Nephron progenitor cell (in vitro differentiated cells): ENCODE results near the gene QRICH1.

Experiments used
- DNase-seq: peaks from one replicate; pipeline ENCODE4 v3.0.0; 2021
- H3K27ac Mint-ChIP-seq: 2 replicates; pipeline ENCODE4 v1.8.0; 2021; ENCODE audit warnings: mild to moderate bottlenecking, moderate library complexity, mixed read lengths
- H3K27me3 Mint-ChIP-seq: 2 replicates; pipeline ENCODE4 v1.8.0; 2021; ENCODE audit warnings: mild to moderate bottlenecking, low read depth, mixed read lengths; ENCODE audit not compliant: poor library complexity
- H3K36me3 Mint-ChIP-seq: 2 replicates; pipeline ENCODE4 v1.8.0; 2021; ENCODE audit warnings: low read depth, mixed read lengths
- H3K4me1 Mint-ChIP-seq: 2 replicates; pipeline ENCODE4 v1.8.0; 2021; ENCODE audit warnings: mixed read lengths
- H3K4me3 Mint-ChIP-seq: 2 replicates; pipeline ENCODE4 v1.8.0; 2021; ENCODE audit warnings: mild to moderate bottlenecking, moderate library complexity, mixed read lengths
- H3K9me3 Mint-ChIP-seq: 2 replicates; pipeline ENCODE4 v1.8.0; 2021; ENCODE audit warnings: mild to moderate bottlenecking, moderate library complexity, mixed read lengths
- TF ChIP-seq, protein P1 (sequence below): fragments of 200-600 bp; sonication (generic); IDR thresholded peaks from 2 replicates; pipeline ENCODE4 v1.5.0; 2021; ENCODE audit warnings: antibody characterized with exemption

Gene QRICH1

DNA sequence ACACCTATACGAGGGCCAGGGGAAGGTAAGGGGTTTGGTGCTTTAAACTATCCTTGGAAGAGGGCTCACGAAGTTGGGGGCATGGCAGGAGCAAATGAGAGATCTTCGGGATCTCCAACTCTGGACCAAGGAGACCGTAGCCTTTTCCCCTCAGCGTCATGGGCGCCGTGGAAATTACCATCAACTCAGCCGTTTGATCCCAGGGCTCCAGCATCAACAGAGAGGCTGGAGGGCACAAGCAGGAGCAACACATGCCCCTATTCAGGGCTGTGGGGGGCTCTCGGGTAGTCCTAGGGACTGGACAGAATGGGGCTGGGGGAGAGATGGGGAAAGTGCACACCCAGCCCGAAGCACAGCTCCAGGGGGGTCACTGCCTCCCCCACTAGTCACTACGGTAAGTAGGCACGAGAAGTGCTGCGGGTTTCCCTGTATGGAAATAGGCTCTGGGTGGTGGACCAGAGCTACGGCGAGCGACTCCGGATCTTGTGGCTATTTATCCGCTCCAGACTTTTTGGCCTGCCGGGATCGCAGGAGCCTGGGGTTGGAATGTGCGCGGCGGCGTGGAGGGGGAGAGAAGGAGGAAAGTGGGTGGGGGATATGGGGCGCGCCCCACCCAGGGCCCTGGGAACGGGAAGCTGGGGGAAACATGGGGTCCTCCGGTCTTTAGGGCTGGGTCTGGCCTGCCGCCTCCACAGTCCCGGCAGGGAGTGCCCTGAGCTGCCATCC is 39.5 kb upstream of the QRICH1 start:
- no peaks in the 10 kb centered on the region for H3K9me3 Mint-ChIP-seq
- peaks cover 51% of the 10 kb centered on the region for H3K4me1 Mint-ChIP-seq
- peak overlapping the region; percentile 92 for H3K27ac Mint-ChIP-seq
- TF ChIP-seq, protein P1, sequence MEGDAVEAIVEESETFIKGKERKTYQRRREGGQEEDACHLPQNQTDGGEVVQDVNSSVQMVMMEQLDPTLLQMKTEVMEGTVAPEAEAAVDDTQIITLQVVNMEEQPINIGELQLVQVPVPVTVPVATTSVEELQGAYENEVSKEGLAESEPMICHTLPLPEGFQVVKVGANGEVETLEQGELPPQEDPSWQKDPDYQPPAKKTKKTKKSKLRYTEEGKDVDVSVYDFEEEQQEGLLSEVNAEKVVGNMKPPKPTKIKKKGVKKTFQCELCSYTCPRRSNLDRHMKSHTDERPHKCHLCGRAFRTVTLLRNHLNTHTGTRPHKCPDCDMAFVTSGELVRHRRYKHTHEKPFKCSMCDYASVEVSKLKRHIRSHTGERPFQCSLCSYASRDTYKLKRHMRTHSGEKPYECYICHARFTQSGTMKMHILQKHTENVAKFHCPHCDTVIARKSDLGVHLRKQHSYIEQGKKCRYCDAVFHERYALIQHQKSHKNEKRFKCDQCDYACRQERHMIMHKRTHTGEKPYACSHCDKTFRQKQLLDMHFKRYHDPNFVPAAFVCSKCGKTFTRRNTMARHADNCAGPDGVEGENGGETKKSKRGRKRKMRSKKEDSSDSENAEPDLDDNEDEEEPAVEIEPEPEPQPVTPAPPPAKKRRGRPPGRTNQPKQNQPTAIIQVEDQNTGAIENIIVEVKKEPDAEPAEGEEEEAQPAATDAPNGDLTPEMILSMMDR, result no peak
- H3K27me3 Mint-ChIP-seq, result peaks cover 5% of the 10 kb centered on the region
- H3K36me3 Mint-ChIP-seq, result no peaks in the 10 kb centered on the region
- H3K4me3 Mint-ChIP-seq, result peak overlapping the region; percentile 90
- peak; percentile 87 for DNase-seq

DNA sequence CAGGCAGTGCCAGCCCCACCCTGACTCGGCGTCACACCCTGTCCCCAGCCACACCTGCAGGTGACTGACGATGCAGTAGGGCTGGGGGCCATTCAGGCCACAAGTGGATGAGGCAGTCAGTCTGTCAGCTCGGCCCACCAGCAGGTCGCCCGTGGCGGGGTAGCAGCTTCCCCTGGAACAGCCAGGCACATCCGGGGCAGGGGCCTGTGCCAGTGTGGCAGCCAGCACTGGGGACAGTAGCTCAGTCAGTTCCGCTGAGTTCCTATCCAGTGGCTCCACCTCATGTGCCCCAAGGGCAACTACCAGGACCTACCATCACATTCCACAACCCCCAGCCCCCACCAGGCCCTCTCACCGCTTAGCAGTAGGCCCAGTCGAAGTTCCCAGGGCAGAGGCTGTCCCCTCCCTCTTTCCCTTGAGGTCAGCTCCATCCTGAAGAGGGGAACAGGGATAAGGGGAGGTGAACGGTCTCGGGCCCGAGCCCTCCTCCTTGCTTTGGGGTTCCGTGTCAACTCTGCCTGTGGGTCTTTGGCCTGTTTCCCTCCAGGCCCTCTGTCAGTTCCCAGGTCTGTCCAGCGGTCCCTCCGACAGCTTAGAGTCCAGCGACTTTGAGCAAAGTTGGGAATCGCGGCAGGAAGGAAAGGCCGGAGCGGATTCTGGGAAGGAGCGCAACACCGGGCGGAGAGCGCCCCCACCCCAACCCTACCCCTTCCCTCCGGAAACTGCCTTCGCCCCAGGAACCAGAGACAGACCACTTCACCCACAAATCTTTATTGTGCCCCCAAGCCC is 38.8 kb upstream of the QRICH1 start, which contains the start of gene LAMB2:
TSS of gene LAMB2 (minus strand) at position 614 of the 789 bp plus-strand sequence. CDS start at position 431, 183 bp downstream.
- H3K27me3 Mint-ChIP-seq, result peaks cover 1% of the 10 kb centered on the region
- peak within 1 kb of the TSS; percentile 90 for H3K4me3 Mint-ChIP-seq
- TF ChIP-seq, protein P1, result no peak
- peak; percentile 85 for DNase-seq
- no peaks in the 10 kb centered on the region for H3K36me3 Mint-ChIP-seq
- H3K27ac Mint-ChIP-seq, result peak within 1 kb of the TSS; percentile 92
- no peaks in the 10 kb centered on the region for H3K9me3 Mint-ChIP-seq
- H3K4me1 Mint-ChIP-seq, result peaks cover 51% of the 10 kb centered on the region

DNA sequence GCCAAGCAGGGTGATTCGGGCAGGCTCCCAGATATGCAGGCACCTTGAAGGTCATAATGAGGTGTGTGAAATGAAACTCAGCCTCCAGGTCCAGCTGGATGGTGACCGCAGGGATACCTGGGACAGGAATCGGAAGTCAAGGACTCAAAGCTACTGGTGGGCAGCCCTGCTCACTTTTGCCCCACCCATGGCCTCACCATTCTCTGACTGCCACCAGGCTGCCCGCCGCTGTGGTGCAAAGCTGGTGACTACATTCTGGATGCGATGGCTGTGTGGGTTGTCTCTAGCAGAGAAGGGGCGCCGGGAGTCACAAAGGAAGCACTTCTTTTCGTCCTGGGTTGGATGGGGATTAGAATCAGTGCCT is 38.2 kb upstream of the QRICH1 start:
- DNase-seq, result no peak
- H3K4me3 Mint-ChIP-seq, result peak overlapping the region; percentile 90
- no peaks in the 10 kb centered on the region for H3K36me3 Mint-ChIP-seq
- TF ChIP-seq, protein P1, result no peak
- no peak overlapping the region for H3K27ac Mint-ChIP-seq
- H3K4me1 Mint-ChIP-seq, result peaks cover 51% of the 10 kb centered on the region
- no peaks in the 10 kb centered on the region for H3K9me3 Mint-ChIP-seq
- H3K27me3 Mint-ChIP-seq, result no peaks in the 10 kb centered on the region

DNA sequence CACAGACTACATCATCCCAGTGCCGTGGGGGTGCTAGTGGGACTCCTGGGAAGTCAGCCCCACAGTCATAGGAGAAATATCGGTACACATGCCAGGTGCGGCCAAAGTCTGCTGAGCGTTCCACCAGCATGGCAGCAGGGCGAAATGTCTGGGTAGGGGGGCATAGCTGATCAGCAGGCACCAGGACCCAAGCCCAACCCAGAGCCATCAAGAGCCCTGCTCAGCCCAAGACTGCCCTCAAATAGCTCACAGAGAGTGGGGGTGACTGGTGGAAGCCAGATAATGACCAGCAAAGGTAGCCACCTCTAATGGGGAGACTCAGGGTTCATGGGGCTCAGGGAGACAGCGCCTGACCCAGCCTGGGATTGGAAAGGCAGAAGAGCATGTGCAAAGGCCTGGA is 37.7 kb upstream of the QRICH1 start:
- Mint-ChIP-seq H3K9me3 (no peaks in the 10 kb centered on the region), H3K4me1 (peaks cover 51% of the 10 kb centered on the region), H3K36me3 (no peaks in the 10 kb centered on the region), H3K27me3 (no peaks in the 10 kb centered on the region), H3K27ac (peak overlapping the region; percentile 10), H3K4me3 (peak overlapping the region; percentile 90)
- TF ChIP-seq, protein P1, result no peak
- no peak for DNase-seq

DNA sequence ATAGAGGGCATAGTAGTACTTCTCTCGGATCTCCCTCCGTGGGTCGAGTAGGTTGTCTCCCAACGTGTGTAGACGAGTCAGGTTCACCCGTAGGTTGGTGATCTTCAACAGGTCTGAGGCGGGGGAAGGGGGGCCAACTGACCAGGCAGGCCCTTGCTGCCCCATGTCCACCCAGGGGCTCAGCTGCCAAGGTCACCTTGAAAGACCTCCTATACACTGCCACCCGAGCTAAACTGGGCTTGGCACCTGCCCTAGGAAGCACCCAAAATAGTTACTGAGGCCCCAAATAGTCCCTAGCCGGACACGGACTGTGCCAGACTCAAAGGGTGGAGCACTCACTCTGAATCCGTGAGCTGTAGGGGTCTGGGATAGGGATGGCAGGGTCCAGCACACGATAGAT is 37.2 kb upstream of the QRICH1 start:
- H3K4me1 Mint-ChIP-seq, result peaks cover 51% of the 10 kb centered on the region
- H3K27ac Mint-ChIP-seq, result no peak overlapping the region
- no peak for DNase-seq
- H3K4me3 Mint-ChIP-seq, result peak overlapping the region; percentile 90
- no peaks in the 10 kb centered on the region for H3K9me3 Mint-ChIP-seq
- no peaks in the 10 kb centered on the region for H3K36me3 Mint-ChIP-seq
- TF ChIP-seq, protein P1, result no peak
- no peaks in the 10 kb centered on the region for H3K27me3 Mint-ChIP-seq
